Activated CD4-positive, alpha-beta T cell treated with anti-CD3 and anti-CD28 coated beads, Interleukin-2, amount 10 ng/mL, durations not matched to agents 7 days and 5 days (primary cell): ENCODE data around the gene CSTF3. TPM values are rescaled to one million over a fixed set of nuclear protein-coding genes. Genes with fewer than 3 reads are reported as not detected.
"Not testable (repeated sequence)": the region's sequence is repeated elsewhere in the genome, so short reads cannot be mapped to it uniquely, and the experiment has no call there.

Experiments
- CTCF ChIA-PET: fragments of 350-600 bp; sonication (Branson Sonifier 250); formaldehyde crosslinking; loops from one replicate; lab custom pipeline; 2021; ENCODE audit warnings: antibody characterized with exemption; lab: Charles Lee
- POLR2A ChIA-PET: fragments of 350-600 bp; sonication (Branson Sonifier 250); formaldehyde crosslinking; loops from one replicate; lab custom pipeline; 2021; ENCODE audit warnings: antibody characterized with exemption; lab: Charles Lee
- DNase-seq: peaks from one replicate; pipeline ENCODE4 v3.0.0-alpha.2; 2020
- H3K27ac Mint-ChIP-seq: one replicate; pipeline ENCODE4 v1.8.0; 2021; ENCODE audit warnings: mild to moderate bottlenecking, moderate library complexity, mixed read lengths
- H3K27me3 Mint-ChIP-seq: one replicate; pipeline ENCODE4 v1.8.0; 2021; ENCODE audit warnings: mixed read lengths
- H3K36me3 Mint-ChIP-seq: one replicate; pipeline ENCODE4 v1.8.0; 2021; ENCODE audit warnings: low read depth, mixed read lengths
- H3K4me1 Mint-ChIP-seq: one replicate; pipeline ENCODE4 v1.8.0; 2021; ENCODE audit warnings: mixed read lengths
- H3K4me3 Mint-ChIP-seq: one replicate; pipeline ENCODE4 v1.8.0; 2021; ENCODE audit warnings: mild to moderate bottlenecking, moderate library complexity, mixed read lengths
- H3K9me3 Mint-ChIP-seq: one replicate; pipeline ENCODE4 v1.8.0; 2021; ENCODE audit warnings: mixed read lengths
- total RNA-seq, 2 experiments: library from RNA; stranded (reverse); gene quantifications; one replicate each; pipeline ENCODE4 v1.2.3, GENCODE V29; 2021

Gene CSTF3
- total RNA-seq, 2 experiments from 2014 or later, result 25.3 to 29.2 TPM

- Mint-ChIP-seq H3K4me1 (peaks cover 53% of the 10 kb centered on the region), H3K4me3 (no peak overlapping the region), H3K36me3 (peaks cover 49% of the 10 kb centered on the region), H3K27ac (peak overlapping the region; percentile 13), H3K9me3 (no peaks in the 10 kb centered on the region), H3K27me3 (no peaks in the 10 kb centered on the region)
- no peak for DNase-seq
- CTCF ChIA-PET, result no interaction called here
- POLR2A ChIA-PET, result no interaction called here
Measured at GRCh38 chr11:33157103-33158027, 3.9 kb downstream of the CSTF3 start.

GRCh38 chr11:33151399-33151798 lies 9.9 kb downstream of the CSTF3 start:
- ChIA-PET CTCF (no interaction called here), POLR2A (no interaction called here)
- Mint-ChIP-seq H3K4me3 (no peak overlapping the region), H3K36me3 (peaks cover 34% of the 10 kb centered on the region), H3K4me1 (peaks cover 23% of the 10 kb centered on the region), H3K27me3 (no peaks in the 10 kb centered on the region), H3K9me3 (no peaks in the 10 kb centered on the region), H3K27ac (no peak overlapping the region)
- no peak for DNase-seq

GRCh38 chr11:33147559-33147958 lies 13.7 kb downstream of the CSTF3 start:
- Mint-ChIP-seq H3K9me3 (no peaks in the 10 kb centered on the region), H3K27ac (no peak overlapping the region), H3K36me3 (peaks cover 21% of the 10 kb centered on the region), H3K4me1 (peaks cover 7% of the 10 kb centered on the region), H3K4me3 (no peak overlapping the region), H3K27me3 (no peaks in the 10 kb centered on the region)
- CTCF ChIA-PET, result no interaction called here
- POLR2A ChIA-PET, result no interaction called here
- no peak for DNase-seq

- POLR2A ChIA-PET, result no interaction called here
- Mint-ChIP-seq H3K4me1 (peaks cover 17% of the 10 kb centered on the region), H3K27ac (no peak overlapping the region), H3K36me3 (peaks cover 27% of the 10 kb centered on the region), H3K9me3 (no peaks in the 10 kb centered on the region), H3K27me3 (no peaks in the 10 kb centered on the region), H3K4me3 (no peak overlapping the region)
- DNase-seq, result no peak
- CTCF ChIA-PET, result interaction anchor here (0.5 kb wide), 1 partner anchor 149 kb away, joined by 3 read pairs; no protein-coding TSS in a partner anchor
Measured at GRCh38 chr11:33135768-33136443, 25.4 kb downstream of the CSTF3 start.

GRCh38 chr11:33135216-33135615 lies 26.1 kb downstream of the CSTF3 start:
- ChIA-PET POLR2A (no interaction called here), CTCF (no interaction called here)
- H3K36me3 Mint-ChIP-seq, result peaks cover 26% of the 10 kb centered on the region
- no peak overlapping the region for H3K4me3 Mint-ChIP-seq
- no peak for DNase-seq
- H3K4me1 Mint-ChIP-seq, result peaks cover 17% of the 10 kb centered on the region
- H3K27ac Mint-ChIP-seq, result no peak overlapping the region
- H3K27me3 Mint-ChIP-seq, result no peaks in the 10 kb centered on the region
- no peaks in the 10 kb centered on the region for H3K9me3 Mint-ChIP-seq

- POLR2A ChIA-PET, result no interaction called here
- Mint-ChIP-seq H3K4me3 (no peak overlapping the region), H3K9me3 (no peaks in the 10 kb centered on the region), H3K27ac (peak overlapping the region; percentile 36), H3K36me3 (peaks cover 19% of the 10 kb centered on the region), H3K27me3 (no peaks in the 10 kb centered on the region), H3K4me1 (peaks cover 17% of the 10 kb centered on the region)
- DNase-seq, result no peak
- CTCF ChIA-PET, result no interaction called here
Measured at GRCh38 chr11:33134276-33134675, 27.0 kb downstream of the CSTF3 start.

- DNase-seq, result no peak
- H3K4me1 Mint-ChIP-seq, result peaks cover 18% of the 10 kb centered on the region
- CTCF ChIA-PET, result interaction anchor here (1.2 kb wide), 1 partner anchor 12 kb away, joined by 4 read pairs; no protein-coding TSS in a partner anchor
- peaks cover 19% of the 10 kb centered on the region for H3K36me3 Mint-ChIP-seq
- no peak overlapping the region for H3K27ac Mint-ChIP-seq
- no peak overlapping the region for H3K4me3 Mint-ChIP-seq
- POLR2A ChIA-PET, result no interaction called here
- H3K27me3 Mint-ChIP-seq, result no peaks in the 10 kb centered on the region
- no peaks in the 10 kb centered on the region for H3K9me3 Mint-ChIP-seq
Measured at GRCh38 chr11:33133761-33134160, 27.5 kb downstream of the CSTF3 start.

- Mint-ChIP-seq H3K9me3 (no peaks in the 10 kb centered on the region), H3K4me3 (no peak overlapping the region), H3K27me3 (no peaks in the 10 kb centered on the region), H3K36me3 (peaks cover 16% of the 10 kb centered on the region), H3K4me1 (peaks cover 18% of the 10 kb centered on the region), H3K27ac (no peak overlapping the region)
- ChIA-PET CTCF (interaction anchor here (1.2 kb wide), 1 partner anchor 11 kb away, joined by 4 read pairs; no protein-coding TSS in a partner anchor), POLR2A (no interaction called here)
- DNase-seq, result no peak
Measured at GRCh38 chr11:33132510-33132909, 28.8 kb downstream of the CSTF3 start.

DNA sequence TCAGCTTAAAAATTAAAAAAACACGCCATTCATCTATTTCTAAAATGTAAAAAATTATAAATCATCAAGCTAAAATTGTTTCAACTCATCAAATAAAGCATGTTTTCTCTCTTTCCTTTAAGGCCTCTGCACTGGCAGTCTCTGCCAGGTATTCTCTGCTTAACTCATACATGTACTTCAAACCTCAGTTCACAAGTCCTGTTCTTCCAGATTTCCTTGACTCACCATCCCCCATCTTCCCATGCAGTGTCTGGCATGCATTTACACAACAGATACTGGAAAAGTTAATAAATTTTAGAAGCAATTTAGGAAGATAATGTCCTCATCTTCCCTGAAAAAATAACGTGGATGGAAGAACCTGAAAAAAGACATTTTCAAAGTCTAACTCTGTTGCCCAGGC lies 32.5 kb downstream of the CSTF3 start:
- ChIA-PET POLR2A (no interaction called here), CTCF (no interaction called here)
- H3K4me3 Mint-ChIP-seq, result no peak overlapping the region
- no peaks in the 10 kb centered on the region for H3K9me3 Mint-ChIP-seq
- no peak for DNase-seq
- H3K27ac Mint-ChIP-seq, result no peak overlapping the region
- H3K4me1 Mint-ChIP-seq, result peaks cover 11% of the 10 kb centered on the region
- H3K27me3 Mint-ChIP-seq, result no peaks in the 10 kb centered on the region
- peaks cover 4% of the 10 kb centered on the region for H3K36me3 Mint-ChIP-seq

DNA sequence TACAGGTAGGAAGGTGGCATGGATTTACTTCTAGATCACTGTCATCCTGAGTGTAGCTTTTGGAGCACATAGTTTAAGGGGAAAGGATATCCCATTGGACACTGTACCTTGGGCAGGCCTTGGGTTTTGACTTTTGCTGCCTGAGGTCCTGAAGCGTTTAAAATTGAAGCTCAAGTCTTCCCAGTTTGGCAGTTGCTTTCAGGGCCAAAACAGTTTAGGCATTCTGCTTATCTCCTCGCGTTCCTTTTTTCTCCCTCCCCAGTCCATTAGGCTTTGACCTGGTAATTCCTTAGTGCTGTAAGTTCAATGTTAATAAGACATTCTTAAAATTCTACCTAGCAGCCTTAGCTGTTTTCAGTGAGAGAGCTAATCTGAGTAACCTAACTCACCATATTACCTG lies 35.7 kb downstream of the CSTF3 start:
- ChIA-PET CTCF (interaction anchor here (0.6 kb wide), 1 partner anchor 221 kb away, joined by 3 read pairs; no protein-coding TSS in a partner anchor), POLR2A (no interaction called here)
- DNase-seq, result no peak
- Mint-ChIP-seq H3K4me1 (peaks cover 8% of the 10 kb centered on the region), H3K36me3 (peaks cover 3% of the 10 kb centered on the region), H3K9me3 (no peaks in the 10 kb centered on the region), H3K4me3 (no peak overlapping the region), H3K27me3 (no peaks in the 10 kb centered on the region), H3K27ac (no peak overlapping the region)

GRCh38 chr11:33125025-33125424 lies 36.3 kb downstream of the CSTF3 start:
- no peak for DNase-seq
- Mint-ChIP-seq H3K36me3 (peaks cover 3% of the 10 kb centered on the region), H3K4me3 (no peak overlapping the region), H3K27ac (no peak overlapping the region), H3K27me3 (no peaks in the 10 kb centered on the region), H3K9me3 (no peaks in the 10 kb centered on the region), H3K4me1 (peaks cover 8% of the 10 kb centered on the region)
- ChIA-PET POLR2A (no interaction called here), CTCF (no interaction called here)

DNA sequence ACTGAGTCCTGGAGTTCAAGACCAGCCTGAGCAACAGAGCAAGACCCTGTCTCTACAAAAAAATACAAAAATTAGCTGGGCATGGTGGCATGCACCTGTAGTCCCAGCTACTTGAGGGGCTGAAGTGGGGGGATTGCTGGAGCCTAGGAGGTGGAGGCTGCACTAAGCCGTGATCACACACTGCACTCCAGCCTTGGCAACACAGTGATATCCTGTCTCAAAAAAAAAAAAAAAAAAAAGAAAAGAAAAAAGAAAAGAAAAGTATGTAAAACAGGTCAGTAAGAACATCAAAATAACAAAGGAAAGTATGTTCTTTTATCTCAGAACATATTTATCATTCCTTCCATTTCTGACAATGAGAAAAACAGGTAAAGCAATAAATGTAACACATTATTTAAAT lies 38.6 kb downstream of the CSTF3 start:
- H3K27me3 Mint-ChIP-seq, H3K4me3 Mint-ChIP-seq, POLR2A ChIA-PET, H3K27ac Mint-ChIP-seq, H3K4me1 Mint-ChIP-seq, H3K9me3 Mint-ChIP-seq, CTCF ChIA-PET, DNase-seq, H3K36me3 Mint-ChIP-seq: not testable (repeated sequence)

- ChIA-PET CTCF (interaction anchor here (0.6 kb wide), 1 partner anchor 231 kb away, joined by 3 read pairs; no protein-coding TSS in a partner anchor), POLR2A (no interaction called here)
- no peaks in the 10 kb centered on the region for H3K27me3 Mint-ChIP-seq
- DNase-seq, result no peak
- no peak overlapping the region for H3K4me3 Mint-ChIP-seq
- peaks cover 1% of the 10 kb centered on the region for H3K36me3 Mint-ChIP-seq
- no peaks in the 10 kb centered on the region for H3K4me1 Mint-ChIP-seq
- no peaks in the 10 kb centered on the region for H3K9me3 Mint-ChIP-seq
- H3K27ac Mint-ChIP-seq, result no peak overlapping the region
Measured at GRCh38 chr11:33116535-33116934, 44.7 kb downstream of the CSTF3 start.
